Chondrocyte (in vitro differentiated cells): ENCODE results near the gene CD82. TPM values are rescaled to one million over a fixed set of nuclear protein-coding genes. Genes with fewer than 3 reads are reported as not detected.

Experiments
- DNase-seq: peaks from one replicate; pipeline ENCODE4 v3.0.0; 2021; ENCODE audit warnings: mixed read lengths, low spot score
- H3K27ac Mint-ChIP-seq: one replicate; pipeline ENCODE4 v1.8.0; 2021; ENCODE audit warnings: mild to moderate bottlenecking, moderate library complexity, mixed read lengths; ENCODE audit not compliant: unreplicated experiment
- H3K27me3 Mint-ChIP-seq: 2 replicates; pipeline ENCODE4 v1.8.0; 2021; ENCODE audit warnings: low read depth, mixed read lengths
- H3K36me3 Mint-ChIP-seq: 2 replicates; pipeline ENCODE4 v1.8.0; 2021; ENCODE audit warnings: low read depth, mixed read lengths
- H3K4me1 Mint-ChIP-seq: 2 replicates; pipeline ENCODE4 v1.8.0; 2021; ENCODE audit warnings: low read depth, mild to moderate bottlenecking, mixed read lengths
- H3K4me3 Mint-ChIP-seq: one replicate; pipeline ENCODE4 v1.8.0; 2021; ENCODE audit warnings: mild to moderate bottlenecking, moderate library complexity, mixed read lengths; ENCODE audit not compliant: unreplicated experiment
- H3K9me3 Mint-ChIP-seq: 2 replicates; pipeline ENCODE4 v1.8.0; 2021; ENCODE audit warnings: low read depth, mixed read lengths
- CTCF ChIP-seq: fragments of 200-600 bp; sonication (generic); IDR thresholded peaks from 2 replicates; pipeline ENCODE4 v1.5.0; 2021; ENCODE audit warnings: antibody characterized with exemption, mild to moderate bottlenecking, moderate library complexity
- total RNA-seq: library from RNA; stranded (reverse); gene quantifications from 3 replicates; pipeline ENCODE4 v1.2.1, GENCODE V29; 2021

CD82 gene
- total RNA-seq, 1 donor from 2014 or later: 14.4 TPM

- peak overlapping the region; percentile 23 for H3K27ac Mint-ChIP-seq
- no peak overlapping the region for H3K4me3 Mint-ChIP-seq
- no peak for TF ChIP-seq CTCF
- no peaks in the 10 kb centered on the region for H3K9me3 Mint-ChIP-seq
- H3K4me1 Mint-ChIP-seq: peaks cover 10% of the 10 kb centered on the region
- H3K27me3 Mint-ChIP-seq: peaks cover 14% of the 10 kb centered on the region
- DNase-seq: no peak
- no peaks in the 10 kb centered on the region for H3K36me3 Mint-ChIP-seq
Measured at GRCh38 chr11:44529895-44530412, 35.5 kb upstream of the CD82 start.

GRCh38 chr11:44530413-44531115 lies 34.9 kb upstream of the CD82 start:
- peaks cover 10% of the 10 kb centered on the region for H3K4me1 Mint-ChIP-seq
- DNase-seq: no peak
- no peak overlapping the region for H3K4me3 Mint-ChIP-seq
- H3K36me3 Mint-ChIP-seq: no peaks in the 10 kb centered on the region
- H3K27me3 Mint-ChIP-seq: peaks cover 17% of the 10 kb centered on the region
- TF ChIP-seq CTCF: no peak
- H3K27ac Mint-ChIP-seq: no peak overlapping the region
- no peaks in the 10 kb centered on the region for H3K9me3 Mint-ChIP-seq

GRCh38 chr11:44531116-44531504 lies 34.4 kb upstream of the CD82 start:
- Mint-ChIP-seq H3K27me3 (peaks cover 19% of the 10 kb centered on the region), H3K4me1 (peaks cover 10% of the 10 kb centered on the region), H3K36me3 (no peaks in the 10 kb centered on the region), H3K4me3 (no peak overlapping the region), H3K27ac (no peak overlapping the region), H3K9me3 (no peaks in the 10 kb centered on the region)
- no peak for DNase-seq
- TF ChIP-seq CTCF: no peak

GRCh38 chr11:44531636-44532035 lies 33.8 kb upstream of the CD82 start:
- no peak for DNase-seq
- Mint-ChIP-seq H3K27ac (no peak overlapping the region), H3K9me3 (no peaks in the 10 kb centered on the region), H3K4me3 (no peak overlapping the region), H3K4me1 (peaks cover 10% of the 10 kb centered on the region), H3K36me3 (no peaks in the 10 kb centered on the region), H3K27me3 (peaks cover 22% of the 10 kb centered on the region)
- TF ChIP-seq CTCF: no peak

- peaks cover 10% of the 10 kb centered on the region for H3K4me1 Mint-ChIP-seq
- no peak for DNase-seq
- H3K27me3 Mint-ChIP-seq: peaks cover 19% of the 10 kb centered on the region
- no peak for TF ChIP-seq CTCF
- no peaks in the 10 kb centered on the region for H3K9me3 Mint-ChIP-seq
- H3K27ac Mint-ChIP-seq: no peak overlapping the region
- H3K36me3 Mint-ChIP-seq: no peaks in the 10 kb centered on the region
- no peak overlapping the region for H3K4me3 Mint-ChIP-seq
Measured at GRCh38 chr11:44532809-44533208, 32.7 kb upstream of the CD82 start.
